Cardiac muscle cell (in vitro differentiated cells and primary cell): ENCODE results near the gene KLHDC8B. TPM values are rescaled to one million over a fixed set of nuclear protein-coding genes. Genes with fewer than 3 reads are reported as not detected.

Experiments
- DNase-seq, 2 donors: peaks; one replicate each; pipeline versions ENCODE4 v3.0.0 to v3.0.0-alpha.2; 2010 to 2017; ENCODE audit warnings: low read depth in 1 of 2, low spot score in 1 of 2
- H3K27ac ChIP-seq: fragments of 200-600 bp; sonication (generic); 2 replicates; pipeline ENCODE4 v1.5.1; 2016
- H3K27me3 ChIP-seq: fragments of 200-600 bp; sonication (generic); 2 replicates; pipeline ENCODE4 v1.6.0; 2016; ENCODE audit warnings: control low read depth
- H3K36me3 ChIP-seq: fragments of 200-600 bp; sonication (generic); 2 replicates; pipeline ENCODE4 v1.5.1; 2016; ENCODE audit warnings: control low read depth
- H3K4me1 ChIP-seq: fragments of 200-600 bp; sonication (generic); 2 replicates; pipeline ENCODE4 v1.8.1; 2017; ENCODE audit warnings: low read depth, mild to moderate bottlenecking, mixed run types
- H3K4me3 ChIP-seq: fragments of 200-600 bp; sonication (generic); 2 replicates; pipeline ENCODE4 v1.5.1; 2016; ENCODE audit warnings: mild to moderate bottlenecking
- H3K9me3 ChIP-seq: fragments of 200-600 bp; sonication (generic); 2 replicates; pipeline ENCODE4 v1.5.1; 2017; ENCODE audit warnings: low read depth, mild to moderate bottlenecking, control low read depth
- CTCF ChIP-seq: IDR thresholded peaks from 2 replicates; pipeline ENCODE4 v1.5.1; 2012; ENCODE audit warnings: low read depth, mild to moderate bottlenecking, low read length
- polyA plus RNA-seq: library from polyadenylated mRNA; unstranded; fragments of >200 nt; fragmentation: Nextera tagmentation; extraction: Ambion mirVana; gene quantifications from 2 replicates; pipeline ENCODE4 v1.2.1, GENCODE V29; 2016
- total RNA-seq: library from RNA; depleted of rRNA; stranded (reverse); fragments of >200 nt; gene quantifications from 2 replicates; pipeline ENCODE4 v1.2.3, GENCODE V29; 2016

Gene KLHDC8B
- total RNA-seq, result 158 and 173 TPM in 2 replicates
- 162 and 188 TPM in 2 replicates for polyA plus RNA-seq

DNA sequence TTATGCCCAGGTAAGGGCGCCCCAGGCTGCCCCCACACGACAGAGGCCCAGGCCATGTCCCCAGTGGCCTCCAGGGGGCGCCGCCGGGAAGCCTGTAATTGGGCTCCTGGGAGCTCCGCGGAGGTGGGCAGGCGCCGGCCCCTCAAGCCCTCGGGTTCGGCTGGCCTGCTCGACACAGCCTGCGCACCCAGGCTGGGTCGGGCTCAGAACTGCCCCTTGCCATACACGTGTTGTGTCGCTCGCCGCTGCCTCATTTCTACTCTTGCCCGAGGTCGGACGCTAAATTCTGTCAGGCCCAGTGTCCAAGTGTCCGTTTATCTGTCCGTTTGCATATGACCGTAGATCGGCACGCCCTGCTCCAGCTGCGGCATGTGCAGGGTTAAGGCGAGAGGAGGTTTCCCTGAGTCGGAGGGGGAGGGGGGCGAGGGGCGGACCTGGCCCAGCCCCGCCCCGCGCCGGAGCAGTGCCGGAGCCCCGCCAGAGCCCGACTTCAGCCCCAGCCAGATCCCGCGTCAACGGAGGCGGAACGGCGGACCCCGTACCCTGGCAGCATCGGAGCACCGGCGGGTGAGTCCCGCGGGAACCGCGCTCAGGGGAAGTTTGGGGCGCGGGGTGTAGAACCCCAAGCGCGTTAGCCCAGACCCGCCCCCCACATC, at the start of gene KLHDC8B:
KLHDC8B (plus strand) TSS at position 480 of the 656 bp plus-strand sequence. CDS start 1,172 bp downstream, outside the sequence.
- Histone ChIP-seq H3K9me3 (no peaks in the 10 kb centered on the region), H3K36me3 (peaks cover 8% of the 10 kb centered on the region), H3K4me1 (peaks cover 36% of the 10 kb centered on the region), H3K4me3 (peak within 1 kb of the TSS; percentile 67), H3K27ac (peak within 1 kb of the TSS; percentile 71), H3K27me3 (no peaks in the 10 kb centered on the region)
- TF ChIP-seq CTCF, result peak; percentile 95
- peak; percentile 94 to 95 for DNase-seq

GRCh38 chr3:49122022-49122421, 49.4 kb upstream of the KLHDC8B start:
- Histone ChIP-seq H3K4me3 (no peak overlapping the region), H3K4me1 (peaks cover 10% of the 10 kb centered on the region), H3K27ac (peak overlapping the region; percentile 98), H3K36me3 (peaks cover 41% of the 10 kb centered on the region), H3K27me3 (no peaks in the 10 kb centered on the region), H3K9me3 (no peaks in the 10 kb centered on the region)
- no peak for DNase-seq
- no peak for TF ChIP-seq CTCF

DNA sequence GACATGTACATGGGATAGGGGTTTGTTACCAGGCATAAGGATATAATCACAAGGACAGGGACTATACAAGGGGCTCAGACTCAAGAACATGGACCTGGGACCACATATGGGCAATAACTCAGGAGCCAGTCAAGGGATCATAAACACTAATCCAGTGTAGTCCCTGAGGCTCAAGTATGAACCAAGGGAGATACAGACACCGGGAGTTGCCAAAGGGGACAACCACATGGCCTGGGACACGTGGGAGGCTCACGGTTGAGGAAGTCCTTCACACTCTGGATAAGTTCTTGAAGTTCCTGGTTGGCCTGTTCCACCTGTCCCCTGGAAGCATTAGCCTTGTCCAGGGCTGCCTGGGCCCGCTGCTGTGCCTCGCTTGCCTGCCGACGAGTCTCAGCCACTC, 48.9 kb upstream of the KLHDC8B start:
- peaks cover 39% of the 10 kb centered on the region for H3K36me3 ChIP-seq
- H3K4me1 ChIP-seq, result peaks cover 10% of the 10 kb centered on the region
- no peak overlapping the region for H3K4me3 ChIP-seq
- H3K27me3 ChIP-seq, result no peaks in the 10 kb centered on the region
- H3K27ac ChIP-seq, result no peak overlapping the region
- no peaks in the 10 kb centered on the region for H3K9me3 ChIP-seq
- DNase-seq, result no peak
- TF ChIP-seq CTCF, result no peak

GRCh38 chr3:49122886-49123545, 48.4 kb upstream of the KLHDC8B start:
- H3K27ac ChIP-seq, result no peak overlapping the region

DNA sequence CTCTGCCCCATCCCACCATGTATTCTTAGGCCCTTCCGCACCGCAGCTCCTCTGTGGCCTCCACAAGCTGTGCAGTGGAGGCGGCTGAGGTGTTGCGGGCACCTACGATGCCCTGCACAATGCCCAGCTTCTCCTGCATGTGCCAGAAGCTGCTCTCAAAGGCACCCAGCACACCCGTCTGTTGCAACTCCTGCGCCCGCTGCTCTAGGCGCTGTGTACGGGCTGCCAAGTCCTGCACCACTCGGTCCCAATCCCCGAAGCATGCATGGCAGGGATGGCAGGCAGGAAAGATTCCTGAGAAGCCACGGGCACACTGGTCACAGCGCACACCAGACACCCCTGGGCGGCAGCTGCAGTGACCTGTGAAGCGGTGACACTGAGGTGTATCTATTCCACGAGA, 47.7 kb upstream of the KLHDC8B start:
- peaks cover 36% of the 10 kb centered on the region for H3K36me3 ChIP-seq
- H3K9me3 ChIP-seq, result no peaks in the 10 kb centered on the region

More at GRCh38 chr3:49122886-49123545, 48.4 kb upstream of the KLHDC8B start:
- DNase-seq, result no peak
- Histone ChIP-seq H3K36me3 (peaks cover 34% of the 10 kb centered on the region), H3K9me3 (no peaks in the 10 kb centered on the region), H3K4me3 (no peak overlapping the region), H3K27me3 (no peaks in the 10 kb centered on the region), H3K4me1 (peaks cover 10% of the 10 kb centered on the region)
- no peak for TF ChIP-seq CTCF

More for the DNA sequence above, 47.7 kb upstream of the KLHDC8B start:
- no peak for TF ChIP-seq CTCF
- H3K4me3 ChIP-seq, result no peak overlapping the region
- peaks cover 10% of the 10 kb centered on the region for H3K4me1 ChIP-seq
- no peak overlapping the region for H3K27ac ChIP-seq
- DNase-seq, result no peak
- H3K27me3 ChIP-seq, result no peaks in the 10 kb centered on the region
